HEK293T (cell line): Measurements from ENCODE around the gene JAZF1.

Experiments used
- ARNT ChIP-seq: fragments of 450-650 bp; IDR thresholded peaks from 2 replicates; pipeline ENCODE4 v1.6.1; 2017; ENCODE audit warnings: mild to moderate bottlenecking
- BHLHE40 ChIP-seq: fragments of 450-650 bp; IDR thresholded peaks from 2 replicates; pipeline ENCODE4 v1.6.1; 2016; ENCODE audit warnings: mild to moderate bottlenecking, moderate library complexity, borderline replicate concordance
- FOXK2 ChIP-seq: fragments of 450-650 bp; IDR thresholded peaks from 2 replicates; pipeline ENCODE4 v1.6.1; 2016; ENCODE audit warnings: mild to moderate bottlenecking
- FOXM1 ChIP-seq: fragments of 450-650 bp; IDR thresholded peaks from 2 replicates; pipeline ENCODE4 v1.6.1; 2017; ENCODE audit warnings: mild to moderate bottlenecking, borderline replicate concordance
- HDGF ChIP-seq: fragments of 450-650 bp; IDR thresholded peaks from 2 replicates; pipeline ENCODE4 v1.6.1; 2017; ENCODE audit warnings: antibody characterized with exemption, borderline replicate concordance
- NFRKB ChIP-seq: fragments of 450-650 bp; IDR thresholded peaks from 2 replicates; pipeline ENCODE4 v1.6.1; 2016; ENCODE audit warnings: mild to moderate bottlenecking, moderate library complexity
- PKNOX1 ChIP-seq: fragments of 450-650 bp; IDR thresholded peaks from 2 replicates; pipeline ENCODE4 v1.6.1; 2016

GRCh38 chr7:28116041-28116440, 64.6 kb downstream of the JAZF1 start:
- TF ChIP-seq ARNT (no peak), BHLHE40 (no peak), FOXK2 (no peak), NFRKB (no peak), HDGF (no peak), PKNOX1 (no peak), FOXM1 (no peak)
